Measurements from ENCODE around the gene ANXA8. TPM values are rescaled to one million over a fixed set of nuclear protein-coding genes. Genes with fewer than 3 reads are reported as not detected.

ANXA8 gene
- total and polyA plus RNA-seq, 2 donors, result 6.9 to 23.2 TPM

DNA sequence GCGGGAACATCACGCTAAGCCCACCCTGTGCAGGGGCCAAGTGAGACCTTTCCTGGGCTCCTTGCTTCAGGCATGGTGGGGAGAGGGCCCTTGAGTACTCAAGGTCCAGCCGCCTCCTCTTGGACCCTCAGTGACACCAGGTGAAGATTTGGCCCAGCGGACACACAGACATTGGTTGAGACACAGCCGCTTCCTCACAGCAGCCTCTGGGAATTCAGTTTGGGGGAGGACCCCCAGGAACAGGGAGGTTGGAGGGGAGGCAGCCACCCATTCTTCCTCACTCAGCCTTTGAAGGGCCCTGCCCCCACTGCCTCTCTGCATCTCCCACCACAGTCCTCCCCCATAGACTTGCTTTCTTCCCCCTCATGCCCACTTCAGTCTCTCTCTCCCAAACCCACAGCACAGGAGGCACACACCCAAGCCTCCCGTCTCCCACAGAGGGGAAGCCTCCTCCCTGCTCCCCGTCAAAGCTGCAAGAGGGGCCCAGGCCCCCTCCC lies 31.9 kb downstream of the ANXA8 start:
- Histone ChIP-seq H3K27ac (ENCODE audit: low read depth in 1 of 2, low read length in 1 of 2) (no peak overlapping the region), H3K27me3 (ENCODE audit: control insufficient read depth in 2 of 2, insufficient read depth in 1 of 2, low read length in 1 of 2) (no peaks in the 10 kb centered on the region), H3K36me3 (ENCODE audit: control insufficient read depth in 2 of 2, insufficient read depth in 2 of 2, low read length in 1 of 2) (no peaks in the 10 kb centered on the region), H3K4me1 (ENCODE audit: control insufficient read depth in 2 of 2, insufficient read depth in 2 of 2, low read length in 2 of 2) (peaks cover 51 to 100% of the 10 kb centered on the region in 2 donors), H3K9me3 (ENCODE audit: control insufficient read depth in 2 of 2, insufficient read depth in 1 of 2, low read length in 1 of 2) (no peaks in the 10 kb centered on the region), H3K4me3 (ENCODE audit: low read length in 2 of 2) (no peak overlapping the region)
- peak in 1 of 9 donors; percentile 36 for DNase-seq (ENCODE audit: low read depth in 6 of 9, low spot score in 9 of 9)
- 72% methylated on average over 7 of the region's 7 CpGs for WGBS

- whole genome bisulfite sequencing, result 92% methylated on average over 13 of the region's 13 CpGs
- H3K27ac ChIP-seq (ENCODE audit: low read depth in 1 of 2, low read length in 1 of 2), result no peak overlapping the region
- peaks cover 0 to 2% of the 10 kb centered on the region in 2 donors for H3K9me3 ChIP-seq (ENCODE audit: control insufficient read depth in 2 of 2, insufficient read depth in 1 of 2, low read length in 1 of 2)
- H3K4me3 ChIP-seq (ENCODE audit: low read length in 2 of 2), result no peak overlapping the region
- H3K36me3 ChIP-seq (ENCODE audit: control insufficient read depth in 2 of 2, insufficient read depth in 2 of 2, low read length in 1 of 2), result no peaks in the 10 kb centered on the region
- peak in 1 of 9 donors; percentile 31 for DNase-seq (ENCODE audit: low read depth in 6 of 9, low spot score in 9 of 9)
- no peaks in the 10 kb centered on the region for H3K27me3 ChIP-seq (ENCODE audit: control insufficient read depth in 2 of 2, insufficient read depth in 1 of 2, low read length in 1 of 2)
- H3K4me1 ChIP-seq (ENCODE audit: control insufficient read depth in 2 of 2, insufficient read depth in 2 of 2, low read length in 2 of 2), result peaks cover 51 to 100% of the 10 kb centered on the region in 2 donors
Measured at GRCh38 chr10:47451273-47451997, 32.5 kb downstream of the ANXA8 start.

GRCh38 chr10:47450442-47450841 lies 33.5 kb downstream of the ANXA8 start:
- peaks cover 2 to 7% of the 10 kb centered on the region in 2 donors for H3K9me3 ChIP-seq (ENCODE audit: control insufficient read depth in 2 of 2, insufficient read depth in 1 of 2, low read length in 1 of 2)
- 97% methylated on average over 2 of the region's 2 CpGs for WGBS
- H3K4me1 ChIP-seq (ENCODE audit: control insufficient read depth in 2 of 2, insufficient read depth in 2 of 2, low read length in 2 of 2), result peaks cover 51 to 94% of the 10 kb centered on the region in 2 donors
- H3K27me3 ChIP-seq (ENCODE audit: control insufficient read depth in 2 of 2, insufficient read depth in 1 of 2, low read length in 1 of 2), result no peaks in the 10 kb centered on the region
- H3K4me3 ChIP-seq (ENCODE audit: low read length in 2 of 2), result no peak overlapping the region
- H3K27ac ChIP-seq (ENCODE audit: low read depth in 1 of 2, low read length in 1 of 2), result no peak overlapping the region
- peak in 1 of 9 donors; percentile 10 for DNase-seq (ENCODE audit: low read depth in 6 of 9, low spot score in 9 of 9)
- H3K36me3 ChIP-seq (ENCODE audit: control insufficient read depth in 2 of 2, insufficient read depth in 2 of 2, low read length in 1 of 2), result no peaks in the 10 kb centered on the region

DNA sequence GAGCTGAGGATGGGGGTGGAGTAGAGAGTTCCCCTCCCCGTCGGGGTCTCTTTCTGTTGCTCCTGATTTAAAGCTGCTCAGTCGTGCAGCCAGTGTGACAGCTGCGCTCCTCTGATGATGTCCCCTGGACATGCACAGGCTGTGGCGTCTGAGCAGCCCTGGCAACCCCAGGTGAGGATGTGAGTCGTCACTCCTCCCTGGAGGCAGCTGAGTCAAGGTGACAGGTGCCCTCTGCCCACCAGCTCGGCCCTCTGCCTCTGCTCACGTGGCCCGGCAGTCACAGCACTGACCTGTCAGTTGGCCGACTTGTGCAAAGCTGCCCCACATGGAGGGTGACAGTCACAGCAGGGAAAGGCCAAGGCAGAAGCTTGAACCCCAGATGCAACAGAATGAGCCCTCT lies 33.9 kb downstream of the ANXA8 start:
- Histone ChIP-seq H3K27ac (ENCODE audit: low read depth in 1 of 2, low read length in 1 of 2) (no peak overlapping the region), H3K4me1 (ENCODE audit: control insufficient read depth in 2 of 2, insufficient read depth in 2 of 2, low read length in 2 of 2) (peaks cover 48 to 89% of the 10 kb centered on the region in 2 donors), H3K9me3 (ENCODE audit: control insufficient read depth in 2 of 2, insufficient read depth in 1 of 2, low read length in 1 of 2) (peaks cover 3 to 9% of the 10 kb centered on the region in 2 donors), H3K27me3 (ENCODE audit: control insufficient read depth in 2 of 2, insufficient read depth in 1 of 2, low read length in 1 of 2) (no peaks in the 10 kb centered on the region), H3K4me3 (ENCODE audit: low read length in 2 of 2) (no peak overlapping the region), H3K36me3 (ENCODE audit: control insufficient read depth in 2 of 2, insufficient read depth in 2 of 2, low read length in 1 of 2) (no peaks in the 10 kb centered on the region)
- 69% methylated on average over 10 of the region's 10 CpGs for WGBS
- no peak for DNase-seq (ENCODE audit: low read depth in 6 of 9, low spot score in 9 of 9)

DNA sequence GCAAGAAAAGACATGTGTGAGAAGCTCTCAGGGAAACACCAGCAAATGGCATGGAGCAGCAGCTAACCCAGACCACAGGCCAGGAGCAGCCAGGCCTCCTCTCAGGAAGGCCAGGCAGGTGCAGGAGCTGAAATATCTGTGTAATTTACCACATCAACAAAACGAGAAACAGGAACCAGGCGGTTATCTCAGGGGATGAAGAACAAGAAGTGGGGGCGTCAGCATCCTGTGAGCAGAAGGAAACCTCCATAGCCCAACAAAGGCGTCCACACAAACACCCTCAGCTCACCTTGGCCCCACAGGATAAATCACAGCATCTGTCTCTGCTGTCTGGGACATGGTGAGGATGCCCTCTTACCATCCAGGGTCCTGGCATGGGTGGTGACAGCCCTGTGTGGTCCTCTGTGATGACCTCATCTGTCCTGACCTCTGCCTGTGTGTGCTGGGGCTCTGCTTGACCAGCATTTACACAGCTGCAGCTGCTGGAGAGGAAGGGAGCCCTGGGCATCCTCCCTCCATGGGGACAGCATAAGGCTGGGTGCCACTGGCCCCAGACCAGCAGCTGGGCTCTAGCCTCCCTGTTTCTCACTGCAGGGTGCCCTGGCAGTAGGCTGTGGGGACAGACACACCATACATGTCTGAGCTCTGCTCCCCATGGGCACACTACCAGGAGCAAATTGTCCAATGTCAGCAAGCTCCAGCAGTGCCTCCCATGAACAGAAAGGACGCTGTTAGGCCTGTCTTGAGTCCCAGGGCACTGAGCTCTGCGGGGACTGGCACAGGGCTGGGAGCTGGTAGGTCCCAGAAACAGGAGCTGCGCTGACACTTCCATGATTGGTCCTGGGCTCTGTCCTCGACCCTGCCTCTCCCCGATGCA lies 34.6 kb downstream of the ANXA8 start:
- no peaks in the 10 kb centered on the region for H3K27me3 ChIP-seq (ENCODE audit: control insufficient read depth in 2 of 2, insufficient read depth in 1 of 2, low read length in 1 of 2)
- H3K9me3 ChIP-seq (ENCODE audit: control insufficient read depth in 2 of 2, insufficient read depth in 1 of 2, low read length in 1 of 2), result peaks cover 3 to 14% of the 10 kb centered on the region in 2 donors
- H3K36me3 ChIP-seq (ENCODE audit: control insufficient read depth in 2 of 2, insufficient read depth in 2 of 2, low read length in 1 of 2), result no peaks in the 10 kb centered on the region
- WGBS, result 51% methylated on average over 9 of the region's 9 CpGs
- H3K4me1 ChIP-seq (ENCODE audit: control insufficient read depth in 2 of 2, insufficient read depth in 2 of 2, low read length in 2 of 2), result peaks cover 48 to 85% of the 10 kb centered on the region in 2 donors
- H3K27ac ChIP-seq (ENCODE audit: low read depth in 1 of 2, low read length in 1 of 2), result peak overlapping the region; percentile 69 to 70
- H3K4me3 ChIP-seq (ENCODE audit: low read length in 2 of 2), result no peak overlapping the region
- peak in 5 of 9 donors; percentile 50 to 85 (median 62) for DNase-seq (ENCODE audit: low read depth in 6 of 9, low spot score in 9 of 9)

DNA sequence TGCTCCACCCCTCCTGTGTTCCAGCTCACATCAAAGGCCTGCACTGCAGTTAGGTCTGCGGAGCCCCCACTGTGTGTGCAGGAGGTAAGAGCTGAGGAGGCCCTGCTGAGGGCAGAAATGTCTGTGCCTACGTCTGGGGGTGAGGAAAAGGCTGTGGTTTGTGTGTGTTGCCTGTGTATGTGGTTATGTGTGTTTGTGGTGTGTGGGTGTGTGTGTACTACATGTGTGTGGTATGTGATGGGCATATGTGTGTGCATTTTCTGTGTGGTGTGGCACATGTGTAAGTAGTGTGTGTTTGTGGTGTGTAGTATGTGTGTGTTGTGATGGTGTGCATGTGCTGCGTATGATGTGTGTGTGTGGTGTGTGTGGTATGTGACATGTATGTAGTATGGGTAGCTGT lies 36.2 kb downstream of the ANXA8 start:
- H3K4me3 ChIP-seq (ENCODE audit: low read length in 2 of 2), result no peak overlapping the region

GRCh38 chr10:47447209-47447608 lies 36.7 kb downstream of the ANXA8 start:
- Histone ChIP-seq H3K36me3 (ENCODE audit: control insufficient read depth in 2 of 2, insufficient read depth in 2 of 2, low read length in 1 of 2) (no peaks in the 10 kb centered on the region), H3K27ac (ENCODE audit: low read depth in 1 of 2, low read length in 1 of 2) (peak overlapping the region; percentile 15 to 45), H3K4me3 (ENCODE audit: low read length in 2 of 2) (no peak overlapping the region), H3K9me3 (ENCODE audit: control insufficient read depth in 2 of 2, insufficient read depth in 1 of 2, low read length in 1 of 2) (peaks cover 3 to 16% of the 10 kb centered on the region in 2 donors), H3K27me3 (ENCODE audit: control insufficient read depth in 2 of 2, insufficient read depth in 1 of 2, low read length in 1 of 2) (no peaks in the 10 kb centered on the region), H3K4me1 (ENCODE audit: control insufficient read depth in 2 of 2, insufficient read depth in 2 of 2, low read length in 2 of 2) (peaks cover 45 to 85% of the 10 kb centered on the region in 2 donors)
- no peak for DNase-seq (ENCODE audit: low read depth in 6 of 9, low spot score in 9 of 9)
- 94% methylated on average over 4 of the region's 4 CpGs for WGBS

More for the DNA sequence above, 36.2 kb downstream of the ANXA8 start:
- Histone ChIP-seq H3K9me3 (ENCODE audit: control insufficient read depth in 2 of 2, insufficient read depth in 1 of 2, low read length in 1 of 2) (peaks cover 3 to 16% of the 10 kb centered on the region in 2 donors), H3K27ac (ENCODE audit: low read depth in 1 of 2, low read length in 1 of 2) (peak overlapping the region; percentile 45 to 76), H3K36me3 (ENCODE audit: control insufficient read depth in 2 of 2, insufficient read depth in 2 of 2, low read length in 1 of 2) (no peaks in the 10 kb centered on the region), H3K4me1 (ENCODE audit: control insufficient read depth in 2 of 2, insufficient read depth in 2 of 2, low read length in 2 of 2) (peaks cover 45 to 85% of the 10 kb centered on the region in 2 donors), H3K27me3 (ENCODE audit: control insufficient read depth in 2 of 2, insufficient read depth in 1 of 2, low read length in 1 of 2) (no peaks in the 10 kb centered on the region)
- WGBS, result 43% methylated on average over 3 of the region's 3 CpGs
- DNase-seq (ENCODE audit: low read depth in 6 of 9, low spot score in 9 of 9), result peak in 1 of 9 donors; percentile 72

DNA sequence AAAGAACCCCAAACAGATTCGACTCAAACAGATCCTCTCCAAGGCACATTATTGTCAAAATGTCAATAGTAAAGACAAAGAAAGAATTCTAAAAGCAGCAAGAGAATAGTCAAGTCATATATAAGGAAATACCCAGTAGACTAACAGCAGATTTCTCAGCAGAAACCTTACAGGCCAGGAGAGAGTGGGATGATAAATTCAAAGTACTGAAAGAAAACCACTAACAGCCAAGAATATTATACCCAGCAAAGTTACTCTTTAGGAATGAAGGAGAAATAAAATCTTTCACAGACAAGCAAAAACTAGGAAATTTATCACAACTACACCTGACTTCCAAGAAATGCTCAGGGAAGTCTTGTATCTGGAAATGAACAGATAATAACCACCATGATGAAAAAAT lies 38.2 kb downstream of the ANXA8 start:
- Histone ChIP-seq H3K36me3 (ENCODE audit: control insufficient read depth in 2 of 2, insufficient read depth in 2 of 2, low read length in 1 of 2) (no peaks in the 10 kb centered on the region), H3K4me3 (ENCODE audit: low read length in 2 of 2) (no peak overlapping the region), H3K27ac (ENCODE audit: low read depth in 1 of 2, low read length in 1 of 2) (no peak overlapping the region), H3K9me3 (ENCODE audit: control insufficient read depth in 2 of 2, insufficient read depth in 1 of 2, low read length in 1 of 2) (peaks cover 3 to 16% of the 10 kb centered on the region in 2 donors), H3K4me1 (ENCODE audit: control insufficient read depth in 2 of 2, insufficient read depth in 2 of 2, low read length in 2 of 2) (peaks cover 46 to 83% of the 10 kb centered on the region in 2 donors), H3K27me3 (ENCODE audit: control insufficient read depth in 2 of 2, insufficient read depth in 1 of 2, low read length in 1 of 2) (no peaks in the 10 kb centered on the region)
- DNase-seq (ENCODE audit: low read depth in 6 of 9, low spot score in 9 of 9), result no peak
- 95% methylated on average over 1 of the region's 1 CpG for WGBS

- H3K9me3 ChIP-seq (ENCODE audit: control insufficient read depth in 2 of 2, insufficient read depth in 1 of 2, low read length in 1 of 2), result peaks cover 3 to 16% of the 10 kb centered on the region in 2 donors
- no peak overlapping the region for H3K27ac ChIP-seq (ENCODE audit: low read depth in 1 of 2, low read length in 1 of 2)
- no peaks in the 10 kb centered on the region for H3K27me3 ChIP-seq (ENCODE audit: control insufficient read depth in 2 of 2, insufficient read depth in 1 of 2, low read length in 1 of 2)
- no peak for DNase-seq (ENCODE audit: low read depth in 6 of 9, low spot score in 9 of 9)
- H3K4me1 ChIP-seq (ENCODE audit: control insufficient read depth in 2 of 2, insufficient read depth in 2 of 2, low read length in 2 of 2), result peaks cover 37 to 77% of the 10 kb centered on the region in 2 donors
- no peaks in the 10 kb centered on the region for H3K36me3 ChIP-seq (ENCODE audit: control insufficient read depth in 2 of 2, insufficient read depth in 2 of 2, low read length in 1 of 2)
- WGBS, result 77% methylated on average over 2 of the region's 2 CpGs
- H3K4me3 ChIP-seq (ENCODE audit: low read length in 2 of 2), result no peak overlapping the region
Measured at GRCh38 chr10:47444047-47444446, 39.9 kb downstream of the ANXA8 start.

All from thymus (tissue), 11 donors.